Measurements from ENCODE around the gene H2BK1. TPM values are rescaled to one million over a fixed set of nuclear protein-coding genes. Genes with fewer than 3 reads are reported as not detected.

Gene H2BK1
- total RNA-seq, 1 donor from 2014 or later: not detected

GRCh38 chr7:151244841-151245346, 34.6 kb upstream of the H2BK1 start:
- Mint-ChIP-seq H3K27ac (ENCODE audit: unreplicated experiment) (peak overlapping the region; percentile 47), H3K36me3 (ENCODE audit: unreplicated experiment) (peaks cover 14% of the 10 kb centered on the region), H3K4me1 (ENCODE audit: unreplicated experiment) (peaks cover 45% of the 10 kb centered on the region), H3K9me3 (ENCODE audit: unreplicated experiment) (no peaks in the 10 kb centered on the region), H3K4me3 (ENCODE audit: unreplicated experiment) (peak overlapping the region; percentile 47), H3K27me3 (ENCODE audit: unreplicated experiment) (no peaks in the 10 kb centered on the region)
- TF ChIP-seq, protein P1, sequence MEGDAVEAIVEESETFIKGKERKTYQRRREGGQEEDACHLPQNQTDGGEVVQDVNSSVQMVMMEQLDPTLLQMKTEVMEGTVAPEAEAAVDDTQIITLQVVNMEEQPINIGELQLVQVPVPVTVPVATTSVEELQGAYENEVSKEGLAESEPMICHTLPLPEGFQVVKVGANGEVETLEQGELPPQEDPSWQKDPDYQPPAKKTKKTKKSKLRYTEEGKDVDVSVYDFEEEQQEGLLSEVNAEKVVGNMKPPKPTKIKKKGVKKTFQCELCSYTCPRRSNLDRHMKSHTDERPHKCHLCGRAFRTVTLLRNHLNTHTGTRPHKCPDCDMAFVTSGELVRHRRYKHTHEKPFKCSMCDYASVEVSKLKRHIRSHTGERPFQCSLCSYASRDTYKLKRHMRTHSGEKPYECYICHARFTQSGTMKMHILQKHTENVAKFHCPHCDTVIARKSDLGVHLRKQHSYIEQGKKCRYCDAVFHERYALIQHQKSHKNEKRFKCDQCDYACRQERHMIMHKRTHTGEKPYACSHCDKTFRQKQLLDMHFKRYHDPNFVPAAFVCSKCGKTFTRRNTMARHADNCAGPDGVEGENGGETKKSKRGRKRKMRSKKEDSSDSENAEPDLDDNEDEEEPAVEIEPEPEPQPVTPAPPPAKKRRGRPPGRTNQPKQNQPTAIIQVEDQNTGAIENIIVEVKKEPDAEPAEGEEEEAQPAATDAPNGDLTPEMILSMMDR (IDR thresholded peaks at IDR 0.05): no peak
- DNase-seq (ENCODE audit: extremely low spot score, unreplicated experiment): no peak

DNA sequence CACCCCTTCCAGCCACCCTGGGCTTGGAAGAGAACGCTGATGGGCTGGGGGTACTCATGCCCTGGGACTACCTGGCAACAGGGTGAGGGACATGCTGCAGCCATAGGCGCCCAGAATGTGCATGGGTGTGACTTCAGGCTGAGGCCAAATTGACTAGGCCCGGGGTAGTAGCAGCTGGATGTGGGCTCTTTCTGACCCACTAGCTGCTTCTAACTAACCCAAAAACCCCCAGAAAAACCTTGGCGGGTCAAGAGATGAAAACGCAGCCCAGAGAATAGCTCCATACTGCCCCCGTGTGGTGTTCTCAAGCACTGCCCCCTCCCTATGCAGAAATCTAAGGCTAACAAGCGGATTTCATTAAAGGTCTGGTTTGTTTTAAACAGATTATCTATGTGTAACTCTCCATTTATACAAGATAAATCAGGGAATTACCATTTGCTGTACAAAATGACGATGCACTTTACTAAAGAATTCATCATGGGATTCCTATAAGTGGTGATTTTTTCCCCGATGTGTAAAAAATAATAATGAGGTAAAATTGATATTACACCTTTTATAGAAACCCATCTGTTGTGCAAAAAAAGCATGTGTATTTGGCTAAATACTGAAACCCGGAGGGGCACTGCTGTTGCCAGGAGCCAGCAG, 34.0 kb upstream of the H2BK1 start:
- Mint-ChIP-seq H3K27me3 (ENCODE audit: unreplicated experiment) (no peaks in the 10 kb centered on the region), H3K36me3 (ENCODE audit: unreplicated experiment) (peaks cover 16% of the 10 kb centered on the region), H3K4me3 (ENCODE audit: unreplicated experiment) (peak overlapping the region; percentile 47), H3K9me3 (ENCODE audit: unreplicated experiment) (no peaks in the 10 kb centered on the region), H3K4me1 (ENCODE audit: unreplicated experiment) (peaks cover 39% of the 10 kb centered on the region), H3K27ac (ENCODE audit: unreplicated experiment) (peak overlapping the region; percentile 47)
- DNase-seq (ENCODE audit: extremely low spot score, unreplicated experiment): no peak
- TF ChIP-seq, protein P1 (IDR thresholded peaks at IDR 0.05): peak; percentile 81

- Mint-ChIP-seq H3K36me3 (ENCODE audit: unreplicated experiment) (peaks cover 21% of the 10 kb centered on the region), H3K9me3 (ENCODE audit: unreplicated experiment) (no peaks in the 10 kb centered on the region), H3K27ac (ENCODE audit: unreplicated experiment) (peak overlapping the region; percentile 31), H3K4me1 (ENCODE audit: unreplicated experiment) (peaks cover 37% of the 10 kb centered on the region), H3K4me3 (ENCODE audit: unreplicated experiment) (no peak overlapping the region), H3K27me3 (ENCODE audit: unreplicated experiment) (no peaks in the 10 kb centered on the region)
- DNase-seq (ENCODE audit: extremely low spot score, unreplicated experiment): no peak
- TF ChIP-seq, protein P1 (IDR thresholded peaks at IDR 0.05): no peak
Measured at GRCh38 chr7:151243408-151244195, 33.3 kb upstream of the H2BK1 start.

GRCh38 chr7:151243045-151243349, 32.7 kb upstream of the H2BK1 start:
- no peak for DNase-seq (ENCODE audit: extremely low spot score, unreplicated experiment)
- H3K4me1 Mint-ChIP-seq (ENCODE audit: unreplicated experiment): peaks cover 35% of the 10 kb centered on the region

More at GRCh38 chr7:151243045-151243349, 32.7 kb upstream of the H2BK1 start:
- TF ChIP-seq, protein P1 (IDR thresholded peaks at IDR 0.05): no peak
- peaks cover 23% of the 10 kb centered on the region for H3K36me3 Mint-ChIP-seq (ENCODE audit: unreplicated experiment)
- no peaks in the 10 kb centered on the region for H3K9me3 Mint-ChIP-seq (ENCODE audit: unreplicated experiment)
- peak overlapping the region; percentile 8 for H3K27ac Mint-ChIP-seq (ENCODE audit: unreplicated experiment)
- H3K4me3 Mint-ChIP-seq (ENCODE audit: unreplicated experiment): no peak overlapping the region
- no peaks in the 10 kb centered on the region for H3K27me3 Mint-ChIP-seq (ENCODE audit: unreplicated experiment)

Data from osteocyte (in vitro differentiated cells).